EL (cell line): ENCODE results near the gene OR5AP2.
A peak's percentile ranks its signal among the peaks of the same experiment; 100 is the strongest.
"Not testable (repeated sequence)": the region's sequence is repeated elsewhere in the genome, so short reads cannot be mapped to it uniquely, and the experiment has no call there.

Experiments
- DNase-seq: peaks from one replicate; pipeline ENCODE4 v3.0.0-alpha.2; 2016

OR5AP2 gene

GRCh38 chr11:56642339-56642738, at the start of gene OR5AP2:
Gene OR5AP2, minus strand, starts transcription at chr11:56642439. Its CDS starts 0 bp downstream, at chr11:56642439.
- no peak for DNase-seq

- not testable (repeated sequence) for DNase-seq
Measured at GRCh38 chr11:56691179-56691578, 48.9 kb upstream of the OR5AP2 start.

- no peak for DNase-seq
Measured at GRCh38 chr11:56688554-56689100, 46.4 kb upstream of the OR5AP2 start.

- no peak for DNase-seq
Measured at GRCh38 chr11:56670984-56671383, 28.7 kb upstream of the OR5AP2 start.

GRCh38 chr11:56663386-56663785, 21.1 kb upstream of the OR5AP2 start, which contains the start of gene OR5AR1:
Gene OR5AR1, plus strand, starts transcription at chr11:56663686. Its CDS starts 0 bp downstream, at chr11:56663686.
- no peak for DNase-seq

- DNase-seq = no peak
Measured at GRCh38 chr11:56659755-56660154, 17.5 kb upstream of the OR5AP2 start.

GRCh38 chr11:56637500-56637899, 4.7 kb downstream of the OR5AP2 start:
- DNase-seq = no peak

- DNase-seq = no peak
Measured at GRCh38 chr11:56636861-56637260, 5.4 kb downstream of the OR5AP2 start.

GRCh38 chr11:56632329-56632728, 9.9 kb downstream of the OR5AP2 start:
- DNase-seq = no peak

- DNase-seq = no peak
Measured at GRCh38 chr11:56625946-56626345, 16.3 kb downstream of the OR5AP2 start.

GRCh38 chr11:56624661-56625110, 17.6 kb downstream of the OR5AP2 start:
- DNase-seq = peak; percentile 38

- DNase-seq = no peak
Measured at GRCh38 chr11:56611174-56611573, 31.1 kb downstream of the OR5AP2 start.

- DNase-seq = not testable (repeated sequence)
Measured at GRCh38 chr11:56592088-56592717, 50.0 kb downstream of the OR5AP2 start.
